Muscle layer of duodenum (tissue), 2 donors: ENCODE results near the gene KRTAP9-1.
"Not testable (repeated sequence)": the region's sequence is repeated elsewhere in the genome, so short reads cannot be mapped to it uniquely, and the experiment has no call there.

ENCODE experiments used
- H3K27ac ChIP-seq: one replicate; pipeline ENCODE4 v1.7.0; 2013; ENCODE audit warnings: mild to moderate bottlenecking, low read length
- H3K27me3 ChIP-seq: one replicate; pipeline ENCODE4 v1.7.0; 2013; ENCODE audit warnings: low read depth, mild to moderate bottlenecking, control low read depth, low read length
- H3K36me3 ChIP-seq, 2 donors: one replicate each; pipeline ENCODE4 v1.7.0; 2013; ENCODE audit warnings: low read length in 2 of 2, control low read depth in 1 of 2, mild to moderate bottlenecking in 1 of 2; ENCODE audit not compliant: insufficient read depth in 2 of 2, control insufficient read depth in 1 of 2
- H3K4me1 ChIP-seq, 2 donors: one replicate each; pipeline ENCODE4 v1.7.0; 2013; ENCODE audit warnings: low read length in 2 of 2, mild to moderate bottlenecking in 2 of 2, control low read depth in 1 of 2, moderate library complexity in 1 of 2; ENCODE audit not compliant: insufficient read depth in 2 of 2, control insufficient read depth in 1 of 2
- H3K4me3 ChIP-seq, 2 donors: one replicate each; pipeline ENCODE4 v1.7.0; 2013; ENCODE audit warnings: low read length in 2 of 2, low read depth in 1 of 2, mild to moderate bottlenecking in 1 of 2
- H3K9me3 ChIP-seq, 2 donors: one replicate each; pipeline ENCODE4 v1.7.0; 2013; ENCODE audit warnings: low read length in 2 of 2, control low read depth in 1 of 2, mild to moderate bottlenecking in 1 of 2; ENCODE audit not compliant: control insufficient read depth in 1 of 2
- donor health status: healthy.

KRTAP9-1 gene, protein sequence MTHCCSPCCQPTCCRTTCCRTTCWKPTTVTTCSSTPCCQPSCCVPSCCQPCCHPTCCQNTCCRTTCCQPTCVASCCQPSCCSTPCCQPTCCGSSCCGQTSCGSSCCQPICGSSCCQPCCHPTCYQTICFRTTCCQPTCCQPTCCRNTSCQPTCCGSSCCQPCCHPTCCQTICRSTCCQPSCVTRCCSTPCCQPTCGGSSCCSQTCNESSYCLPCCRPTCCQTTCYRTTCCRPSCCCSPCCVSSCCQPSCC

DNA sequence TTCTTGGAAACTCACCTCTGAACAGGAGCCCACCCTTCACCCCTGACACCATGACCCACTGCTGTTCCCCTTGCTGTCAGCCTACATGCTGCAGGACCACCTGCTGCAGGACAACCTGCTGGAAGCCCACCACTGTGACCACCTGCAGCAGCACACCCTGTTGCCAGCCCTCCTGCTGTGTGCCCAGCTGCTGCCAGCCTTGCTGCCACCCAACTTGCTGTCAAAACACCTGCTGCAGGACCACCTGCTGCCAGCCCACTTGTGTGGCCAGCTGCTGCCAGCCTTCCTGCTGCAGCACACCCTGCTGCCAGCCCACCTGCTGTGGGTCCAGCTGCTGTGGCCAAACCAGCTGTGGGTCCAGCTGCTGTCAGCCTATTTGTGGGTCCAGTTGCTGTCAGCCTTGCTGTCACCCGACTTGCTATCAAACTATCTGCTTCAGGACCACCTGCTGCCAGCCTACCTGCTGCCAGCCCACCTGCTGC is at the start of gene KRTAP9-1:
Gene KRTAP9-1, plus strand, starts transcription at position 51 of the 482 bp plus-strand sequence. Its CDS starts 0 bp downstream, at position 51.
- not testable (repeated sequence) for H3K27ac ChIP-seq, H3K4me3 ChIP-seq, H3K36me3 ChIP-seq, H3K27me3 ChIP-seq, H3K9me3 ChIP-seq, H3K4me1 ChIP-seq

DNA sequence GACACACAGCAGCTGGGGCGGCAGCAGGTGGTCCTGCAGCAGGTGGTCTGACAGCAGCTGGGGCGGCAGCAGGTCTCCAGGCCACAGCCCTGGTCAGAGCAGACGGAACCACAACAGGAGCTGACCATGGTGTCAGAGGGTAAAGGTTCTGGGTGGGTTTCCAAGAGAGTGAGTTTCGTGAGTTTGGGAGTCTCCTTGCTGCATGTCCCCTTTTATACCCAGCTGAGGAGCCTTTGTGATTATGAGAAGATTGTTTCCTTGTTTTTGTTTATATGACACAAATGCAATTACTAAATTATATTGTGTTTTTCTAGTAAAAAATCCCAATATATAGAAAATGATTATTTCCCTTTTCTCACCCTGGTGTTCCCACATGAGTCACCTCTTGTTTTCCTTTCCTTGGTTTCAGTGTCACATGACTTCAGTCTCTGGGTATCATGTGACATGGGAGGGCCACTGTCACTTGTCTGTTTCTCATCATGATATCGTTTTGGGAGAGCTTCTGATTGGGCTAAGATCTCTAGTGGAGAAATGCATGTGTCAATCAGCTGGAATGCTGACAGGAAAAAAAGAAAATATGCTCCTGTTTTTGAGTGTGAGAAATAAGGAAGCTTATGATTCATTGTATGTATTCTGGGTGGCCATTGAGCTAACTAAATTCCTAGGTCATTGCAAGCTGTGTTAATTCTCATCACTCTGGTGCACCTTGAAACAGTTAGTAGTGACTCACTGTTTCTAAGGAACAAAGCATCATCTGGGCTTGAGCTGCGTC is 49.1 kb upstream of the KRTAP9-1 start, which contains the start of gene KRTAP4-6:
Gene KRTAP4-6, minus strand, starts transcription at position 185 of the 772 bp plus-strand sequence. Its CDS starts 57 bp downstream, at position 128.
- no peak within 1 kb of the TSS for H3K4me3 ChIP-seq
- H3K27ac ChIP-seq: no peak within 1 kb of the TSS
- no peaks in the 10 kb centered on the region for H3K36me3 ChIP-seq
- H3K27me3 ChIP-seq: no peaks in the 10 kb centered on the region
- peaks cover 5 to 23% of the 10 kb centered on the region in 2 donors for H3K9me3 ChIP-seq
- H3K4me1 ChIP-seq: no peaks in the 10 kb centered on the region

DNA sequence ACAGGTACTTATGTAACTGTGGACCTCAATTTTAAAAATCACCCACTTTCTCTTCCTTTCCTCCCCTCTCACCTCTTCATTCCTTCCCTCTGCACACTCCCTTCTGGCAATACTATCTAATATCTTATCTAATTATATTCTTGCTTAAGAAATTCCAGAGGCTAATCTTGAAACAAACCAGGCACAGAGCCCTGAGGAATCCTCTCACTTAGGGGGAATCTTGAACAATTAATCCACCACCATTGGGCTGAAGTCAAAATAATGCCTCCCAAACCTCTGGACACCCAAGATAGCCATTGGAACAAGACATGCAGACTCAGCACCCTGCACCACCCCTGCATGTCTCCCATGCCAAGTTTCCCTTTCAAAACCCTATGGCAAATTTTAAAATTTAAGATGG is 48.3 kb upstream of the KRTAP9-1 start:
- Histone ChIP-seq H3K4me1 (no peaks in the 10 kb centered on the region), H3K4me3 (no peak overlapping the region), H3K9me3 (peaks cover 5 to 23% of the 10 kb centered on the region in 2 donors), H3K27me3 (no peaks in the 10 kb centered on the region), H3K36me3 (no peaks in the 10 kb centered on the region), H3K27ac (no peak overlapping the region)

DNA sequence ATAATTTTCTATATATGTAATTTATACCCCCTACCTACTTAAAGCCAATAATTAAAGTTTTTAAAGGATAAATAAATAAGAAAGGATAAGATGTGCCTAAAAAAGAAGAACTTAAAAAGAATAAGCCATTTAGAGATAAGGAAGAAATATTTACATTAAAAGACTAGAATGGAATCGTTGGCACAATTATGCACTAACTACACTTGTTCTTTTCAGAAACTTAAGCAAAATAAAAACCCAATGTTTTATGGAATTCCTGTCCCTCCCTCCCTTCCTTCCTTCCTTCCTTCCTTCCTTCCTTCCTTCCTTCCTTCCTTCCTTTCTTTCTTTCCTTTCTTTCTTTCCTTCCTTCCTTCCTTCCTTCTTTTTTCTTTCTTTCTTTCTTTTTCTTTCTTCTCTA is 44.8 kb upstream of the KRTAP9-1 start:
- H3K9me3 ChIP-seq: peaks cover 5 to 23% of the 10 kb centered on the region in 2 donors
- H3K4me3 ChIP-seq: no peak overlapping the region
- H3K27ac ChIP-seq: no peak overlapping the region
- H3K36me3 ChIP-seq: no peaks in the 10 kb centered on the region
- H3K27me3 ChIP-seq: no peaks in the 10 kb centered on the region
- H3K4me1 ChIP-seq: no peaks in the 10 kb centered on the region

DNA sequence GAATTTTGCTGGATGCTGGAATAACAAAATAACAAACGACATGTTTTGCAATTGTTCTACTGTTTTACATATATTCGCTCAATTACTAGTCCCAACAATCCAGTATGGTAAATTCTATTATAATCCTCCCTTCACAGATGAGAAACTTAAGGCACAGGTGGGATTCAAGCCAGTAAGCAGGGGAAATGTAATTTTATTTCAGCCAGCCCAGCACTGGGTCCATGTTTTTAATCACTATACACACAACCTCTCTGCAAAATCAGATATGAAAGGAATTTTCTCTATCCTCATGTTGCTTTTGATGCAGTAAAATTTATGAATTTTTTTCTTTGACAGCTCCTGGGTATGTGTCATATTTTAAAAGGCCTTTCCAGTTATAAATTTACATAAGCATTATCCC is 44.4 kb upstream of the KRTAP9-1 start:
- peaks cover 5 to 19% of the 10 kb centered on the region in 2 donors for H3K9me3 ChIP-seq
- H3K4me1 ChIP-seq: no peaks in the 10 kb centered on the region
- no peaks in the 10 kb centered on the region for H3K27me3 ChIP-seq
- H3K36me3 ChIP-seq: no peaks in the 10 kb centered on the region
- no peak overlapping the region for H3K4me3 ChIP-seq
- no peak overlapping the region for H3K27ac ChIP-seq

DNA sequence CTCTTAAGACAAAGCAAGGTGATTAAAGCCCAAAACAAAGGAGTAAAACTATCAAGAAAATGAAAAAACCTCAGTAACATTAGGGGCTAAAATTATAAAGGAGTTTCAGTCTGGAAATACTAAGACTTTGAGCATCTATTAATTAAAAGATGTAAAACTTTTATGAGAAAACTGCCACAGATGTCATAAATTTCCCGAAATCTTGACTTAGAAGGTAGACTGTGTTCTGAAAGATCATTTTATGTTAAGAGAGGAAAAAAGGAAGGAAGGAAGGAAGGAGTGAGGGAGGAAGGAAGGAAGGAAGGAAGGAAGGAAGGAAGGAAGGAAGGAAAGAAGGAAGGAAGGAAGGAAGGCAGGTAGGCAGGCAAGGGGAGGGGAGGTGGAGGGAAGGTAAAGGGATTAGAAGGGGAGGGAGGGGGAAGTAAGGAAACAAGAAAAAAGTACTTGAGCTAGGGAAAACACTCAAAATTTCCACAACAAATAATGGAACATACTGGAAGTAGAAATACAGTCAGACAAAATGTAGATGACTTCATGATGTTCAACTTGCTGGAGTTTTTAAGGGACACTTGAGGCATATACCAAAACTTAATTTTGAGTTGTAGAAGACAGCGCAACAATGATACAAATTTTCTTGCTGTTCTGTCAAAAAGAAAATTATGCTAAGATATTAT is 42.0 kb upstream of the KRTAP9-1 start:
- no peaks in the 10 kb centered on the region for H3K36me3 ChIP-seq
- H3K27ac ChIP-seq: no peak overlapping the region
- H3K27me3 ChIP-seq: no peaks in the 10 kb centered on the region
- H3K4me1 ChIP-seq: no peaks in the 10 kb centered on the region
- H3K9me3 ChIP-seq: peaks cover 5 to 9% of the 10 kb centered on the region in 2 donors
- H3K4me3 ChIP-seq: no peak overlapping the region

DNA sequence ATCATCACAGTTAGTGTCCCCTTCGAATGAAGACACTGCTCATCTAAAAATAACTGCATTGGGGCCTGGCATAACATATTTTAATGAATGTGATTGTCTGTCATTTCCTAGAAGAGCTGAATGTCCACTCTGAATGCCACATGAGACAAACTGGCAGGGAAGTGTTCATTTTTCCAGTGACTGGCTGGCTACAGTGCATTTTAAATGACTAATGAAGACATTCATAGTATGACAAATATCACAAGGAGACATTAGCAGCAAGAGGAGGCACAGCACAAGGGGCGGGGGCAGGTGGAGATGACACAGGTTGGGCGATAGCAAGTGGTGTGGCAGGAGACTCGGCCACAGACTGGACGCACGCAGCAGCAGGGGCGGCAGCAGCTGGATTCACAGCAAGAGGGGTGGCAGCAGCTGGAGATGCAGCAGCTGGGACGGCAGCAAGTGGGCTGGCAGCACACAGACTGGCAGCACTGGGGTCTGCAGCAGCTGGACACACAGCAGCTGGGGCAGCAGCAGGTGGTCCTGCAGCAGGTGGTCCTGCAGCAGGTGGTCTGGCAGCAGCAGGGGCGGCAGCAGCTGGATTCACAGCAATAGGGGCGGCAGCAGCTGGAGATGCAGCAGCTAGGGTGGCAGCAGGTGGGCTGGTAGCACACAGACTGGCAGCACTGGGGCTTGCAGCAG is 40.6 kb upstream of the KRTAP9-1 start:
- not testable (repeated sequence) for H3K27ac ChIP-seq, H3K9me3 ChIP-seq, H3K4me3 ChIP-seq, H3K4me1 ChIP-seq, H3K27me3 ChIP-seq, H3K36me3 ChIP-seq

DNA sequence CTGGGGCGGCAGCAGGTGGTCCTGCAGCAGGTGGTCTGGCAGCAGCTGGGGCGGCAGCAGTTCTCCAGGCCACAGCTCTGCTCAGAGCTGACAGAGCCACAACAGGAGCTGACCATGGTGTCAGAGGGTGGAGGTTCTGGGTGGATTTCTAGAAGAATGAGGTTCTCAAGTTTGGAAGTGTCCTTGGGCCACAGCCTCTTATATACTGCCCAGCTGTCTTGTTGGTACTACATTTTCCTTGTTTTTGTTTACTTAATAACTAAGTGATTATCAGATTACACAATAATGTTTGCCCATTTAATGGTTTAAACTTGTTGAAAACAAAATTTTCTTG is 40.1 kb upstream of the KRTAP9-1 start, which contains the start of gene KRTAP4-5:
Gene KRTAP4-5, minus strand, starts transcription at position 174 of the 334 bp plus-strand sequence. Its CDS starts 58 bp downstream, at position 116.
- H3K4me3 ChIP-seq: no peak within 1 kb of the TSS
- H3K9me3 ChIP-seq: no peaks in the 10 kb centered on the region
- H3K27me3 ChIP-seq: no peaks in the 10 kb centered on the region
- H3K36me3 ChIP-seq: no peaks in the 10 kb centered on the region
- H3K27ac ChIP-seq: no peak within 1 kb of the TSS
- H3K4me1 ChIP-seq: no peaks in the 10 kb centered on the region

DNA sequence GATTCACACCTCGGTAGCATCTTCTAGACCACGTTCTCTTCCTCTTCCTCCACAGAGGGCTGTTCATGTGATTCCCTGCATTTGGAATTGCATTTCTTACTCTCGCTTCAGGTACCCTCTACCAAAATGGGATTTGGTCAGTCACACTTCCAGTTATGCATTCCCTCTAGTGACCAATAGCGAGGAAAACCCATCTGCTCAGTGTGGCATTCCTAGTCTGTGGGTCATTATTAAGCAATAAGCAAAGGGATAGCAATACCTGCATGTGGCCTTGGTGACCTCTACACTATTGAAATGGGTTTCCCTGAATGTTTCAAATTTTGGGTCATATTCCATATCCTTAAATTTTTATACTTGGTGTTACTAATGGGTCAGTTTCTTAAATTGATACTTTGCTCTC is 39.7 kb upstream of the KRTAP9-1 start:
- H3K27ac ChIP-seq: no peak overlapping the region
- H3K4me3 ChIP-seq: no peak overlapping the region

DNA sequence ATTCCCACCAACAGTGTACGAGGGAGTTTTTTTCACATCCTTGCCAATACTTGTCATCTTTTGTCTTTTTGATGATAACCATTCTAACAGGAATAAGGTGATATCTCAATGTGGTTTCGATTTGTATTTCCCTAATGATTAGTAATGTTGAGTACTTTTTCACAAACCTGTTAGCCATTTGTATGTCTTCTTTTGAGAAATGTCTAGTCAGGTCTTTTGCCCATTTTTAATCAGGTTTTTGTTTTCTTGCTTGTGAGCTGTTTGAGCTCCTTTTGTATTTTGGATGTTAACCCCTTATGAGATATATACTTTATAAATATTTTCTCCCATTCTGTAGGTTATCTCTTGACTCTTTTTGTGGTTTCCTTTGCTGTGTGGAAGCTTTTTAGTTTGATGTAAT is 38.2 kb upstream of the KRTAP9-1 start:
- Histone ChIP-seq H3K27me3 (no peaks in the 10 kb centered on the region), H3K9me3 (no peaks in the 10 kb centered on the region), H3K36me3 (no peaks in the 10 kb centered on the region), H3K4me3 (no peak overlapping the region), H3K4me1 (no peaks in the 10 kb centered on the region), H3K27ac (no peak overlapping the region)

More for the DNA sequence above, 39.7 kb upstream of the KRTAP9-1 start:
- H3K27me3 ChIP-seq: no peaks in the 10 kb centered on the region
- H3K9me3 ChIP-seq: no peaks in the 10 kb centered on the region
- no peaks in the 10 kb centered on the region for H3K4me1 ChIP-seq
- no peaks in the 10 kb centered on the region for H3K36me3 ChIP-seq

DNA sequence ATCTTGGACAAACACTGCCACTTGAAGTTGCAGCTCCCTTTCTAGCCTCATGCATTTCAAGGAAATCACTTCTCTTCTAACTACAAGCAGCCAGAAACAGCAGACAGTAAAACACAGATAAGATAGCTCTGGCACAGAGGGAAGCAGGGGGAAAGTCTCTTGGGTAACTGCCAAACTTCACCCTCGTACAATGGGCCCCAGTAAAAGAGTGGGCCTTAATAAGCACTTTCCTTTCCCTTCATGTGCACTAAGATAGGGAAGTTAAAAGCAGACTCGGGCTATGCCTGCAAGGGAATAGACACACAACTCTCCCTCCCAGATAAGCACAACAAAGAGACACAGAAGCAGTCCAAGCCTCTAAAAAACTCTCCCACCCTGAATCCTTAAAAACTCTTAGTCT is 35.8 kb upstream of the KRTAP9-1 start:
- H3K27me3 ChIP-seq: no peaks in the 10 kb centered on the region
- H3K27ac ChIP-seq: no peak overlapping the region

More for the DNA sequence above, 35.8 kb upstream of the KRTAP9-1 start:
- Histone ChIP-seq H3K4me3 (no peak overlapping the region), H3K4me1 (no peaks in the 10 kb centered on the region), H3K36me3 (no peaks in the 10 kb centered on the region), H3K9me3 (no peaks in the 10 kb centered on the region)
